MM.1S (cell line): Measurements from ENCODE around the gene MGARP.

Experiments used
- EZH2phosphoT487 ChIP-seq: fragments of 300-600 bp; sonication (generic); IDR thresholded peaks from 2 replicates; pipeline ENCODE4 v1.6.1; 2018; ENCODE audit warnings: antibody characterized with exemption, low read length
- TF ChIP-seq, protein P1 (sequence below): fragments of 300-600 bp; sonication (generic); IDR thresholded peaks from 2 replicates; pipeline ENCODE4 v1.5.1; 2016; ENCODE audit warnings: antibody characterized with exemption, low read length, mixed read lengths

DNA sequence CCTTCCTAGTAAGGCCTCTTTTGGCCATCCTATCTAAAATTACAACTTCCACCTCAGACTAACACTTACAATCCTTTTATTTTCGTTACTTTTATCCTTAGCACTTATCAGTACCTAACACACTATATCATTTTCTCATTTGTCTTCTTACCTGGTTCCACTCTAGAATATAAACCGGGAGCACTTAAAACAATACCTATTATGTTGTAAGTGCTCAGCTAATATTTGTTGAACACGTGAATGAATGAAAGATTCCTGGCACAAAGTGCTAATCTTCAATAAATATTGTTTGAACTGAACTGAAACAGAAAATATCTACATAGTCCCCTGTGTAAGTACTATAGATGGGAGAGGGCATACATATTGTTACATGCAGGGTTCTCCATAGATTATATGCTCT is 14.4 kb downstream of the MGARP start:
- TF ChIP-seq, protein P1, sequence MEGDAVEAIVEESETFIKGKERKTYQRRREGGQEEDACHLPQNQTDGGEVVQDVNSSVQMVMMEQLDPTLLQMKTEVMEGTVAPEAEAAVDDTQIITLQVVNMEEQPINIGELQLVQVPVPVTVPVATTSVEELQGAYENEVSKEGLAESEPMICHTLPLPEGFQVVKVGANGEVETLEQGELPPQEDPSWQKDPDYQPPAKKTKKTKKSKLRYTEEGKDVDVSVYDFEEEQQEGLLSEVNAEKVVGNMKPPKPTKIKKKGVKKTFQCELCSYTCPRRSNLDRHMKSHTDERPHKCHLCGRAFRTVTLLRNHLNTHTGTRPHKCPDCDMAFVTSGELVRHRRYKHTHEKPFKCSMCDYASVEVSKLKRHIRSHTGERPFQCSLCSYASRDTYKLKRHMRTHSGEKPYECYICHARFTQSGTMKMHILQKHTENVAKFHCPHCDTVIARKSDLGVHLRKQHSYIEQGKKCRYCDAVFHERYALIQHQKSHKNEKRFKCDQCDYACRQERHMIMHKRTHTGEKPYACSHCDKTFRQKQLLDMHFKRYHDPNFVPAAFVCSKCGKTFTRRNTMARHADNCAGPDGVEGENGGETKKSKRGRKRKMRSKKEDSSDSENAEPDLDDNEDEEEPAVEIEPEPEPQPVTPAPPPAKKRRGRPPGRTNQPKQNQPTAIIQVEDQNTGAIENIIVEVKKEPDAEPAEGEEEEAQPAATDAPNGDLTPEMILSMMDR = no peak
- no peak for TF ChIP-seq EZH2phosphoT487
